ELF-1 (cell line): ENCODE measurements around the gene CALU.

Experiments used
- DNase-seq: peaks from one replicate; pipeline ENCODE4 v3.0.0-alpha.2; 2016; ENCODE audit warnings: low read depth, low spot score

The CALU gene

DNA sequence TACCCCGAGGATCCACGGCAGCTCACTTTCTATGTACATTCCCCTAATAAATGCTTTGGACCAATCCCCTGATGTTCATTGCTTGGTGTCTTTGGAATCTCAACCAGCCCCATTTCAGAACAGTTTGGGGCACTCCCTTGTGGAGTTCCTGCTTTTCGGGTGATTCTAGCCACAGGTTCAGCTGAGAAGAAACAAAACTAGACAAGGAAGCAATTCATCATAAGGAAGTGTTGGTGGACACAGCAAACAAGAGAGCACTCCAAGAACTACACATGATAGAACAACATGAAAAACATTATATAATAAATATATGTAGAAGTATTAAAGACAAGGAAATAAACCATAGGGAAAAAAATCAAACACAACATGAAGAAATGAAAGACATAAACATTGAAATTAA, 46.6 kb downstream of the CALU start:
- DNase-seq = no peak

DNA sequence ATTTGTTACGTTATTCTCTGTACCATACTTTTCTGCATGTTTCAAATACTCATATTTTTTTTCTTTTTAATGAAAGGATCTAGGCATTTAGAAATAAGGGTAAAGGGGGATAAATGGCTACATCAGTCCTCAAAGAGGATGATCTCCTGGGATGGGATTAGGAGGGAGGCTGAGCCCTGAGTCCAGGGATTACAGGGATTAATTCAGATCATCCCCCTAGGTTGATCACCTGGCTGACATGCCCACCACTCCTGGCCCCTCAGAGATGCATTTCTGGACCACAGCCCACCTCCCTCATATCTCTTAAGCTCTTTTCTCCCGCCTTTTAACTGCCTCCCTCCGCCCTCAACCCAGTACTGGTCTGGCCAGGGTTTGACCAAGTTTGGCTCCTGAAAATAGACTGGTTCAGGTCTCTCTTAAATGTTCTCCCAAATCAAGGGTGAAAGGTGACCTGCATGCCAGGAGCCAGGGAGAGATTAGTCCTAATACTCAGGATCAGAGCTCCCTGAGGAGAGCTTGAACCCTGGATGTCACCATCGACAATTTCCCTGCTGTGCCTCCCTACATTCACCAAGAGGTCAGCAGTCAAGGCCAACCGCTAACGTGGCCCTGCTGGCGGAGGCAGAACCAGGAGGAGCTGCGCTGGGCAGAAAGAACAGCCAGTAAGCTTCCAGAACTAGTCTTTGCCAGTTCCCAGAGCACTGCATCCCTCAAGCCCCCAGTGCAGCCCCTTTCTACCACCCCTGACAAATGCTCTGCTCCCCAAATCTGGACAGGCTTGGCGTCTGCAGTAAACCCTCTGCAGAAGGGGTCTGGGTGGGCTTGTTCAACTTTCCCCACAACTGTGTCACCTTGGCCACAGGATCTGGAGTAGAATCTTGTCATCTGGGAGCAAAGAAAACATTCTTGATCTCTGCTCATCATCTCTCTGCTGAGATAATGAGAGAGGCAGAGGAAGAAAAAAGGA, 49.6 kb downstream of the CALU start:
- DNase-seq = no peak

DNA sequence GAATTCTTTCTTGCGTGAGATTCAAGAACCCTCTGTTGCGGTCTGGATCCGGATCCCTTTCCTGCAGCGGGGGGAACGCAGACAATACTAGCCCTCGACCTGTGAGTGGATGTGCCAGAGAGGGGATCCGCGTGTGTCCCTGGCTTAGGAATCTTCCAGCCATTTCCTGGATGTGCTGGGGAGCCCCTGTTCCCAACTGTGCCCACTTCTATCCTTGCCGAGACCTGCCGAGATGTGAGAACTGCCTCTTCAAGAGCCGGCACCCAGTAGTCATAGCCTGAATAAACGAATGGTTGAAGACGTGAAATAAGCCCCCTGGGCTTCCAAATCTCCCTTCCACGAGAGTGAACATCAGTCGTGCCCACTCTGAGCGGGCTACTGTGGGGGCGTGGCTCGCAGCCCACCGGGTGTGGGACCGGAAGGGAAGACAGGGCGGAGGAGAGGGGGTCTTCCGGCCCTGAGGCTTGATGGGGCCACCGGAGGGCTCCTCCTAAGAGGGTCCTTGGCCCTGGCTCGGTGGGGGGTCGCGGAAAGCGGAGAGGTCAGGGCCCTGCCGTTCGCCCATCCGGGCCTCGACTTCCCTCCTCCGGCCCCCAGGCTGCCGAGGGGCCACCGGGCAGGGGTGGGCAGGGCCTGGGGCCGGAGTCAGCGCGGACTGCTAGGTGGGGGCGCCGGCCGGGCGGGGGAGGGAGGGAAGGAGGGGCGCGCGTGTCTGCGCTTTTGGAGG, 51.3 kb downstream of the CALU start:
- no peak for DNase-seq

DNA sequence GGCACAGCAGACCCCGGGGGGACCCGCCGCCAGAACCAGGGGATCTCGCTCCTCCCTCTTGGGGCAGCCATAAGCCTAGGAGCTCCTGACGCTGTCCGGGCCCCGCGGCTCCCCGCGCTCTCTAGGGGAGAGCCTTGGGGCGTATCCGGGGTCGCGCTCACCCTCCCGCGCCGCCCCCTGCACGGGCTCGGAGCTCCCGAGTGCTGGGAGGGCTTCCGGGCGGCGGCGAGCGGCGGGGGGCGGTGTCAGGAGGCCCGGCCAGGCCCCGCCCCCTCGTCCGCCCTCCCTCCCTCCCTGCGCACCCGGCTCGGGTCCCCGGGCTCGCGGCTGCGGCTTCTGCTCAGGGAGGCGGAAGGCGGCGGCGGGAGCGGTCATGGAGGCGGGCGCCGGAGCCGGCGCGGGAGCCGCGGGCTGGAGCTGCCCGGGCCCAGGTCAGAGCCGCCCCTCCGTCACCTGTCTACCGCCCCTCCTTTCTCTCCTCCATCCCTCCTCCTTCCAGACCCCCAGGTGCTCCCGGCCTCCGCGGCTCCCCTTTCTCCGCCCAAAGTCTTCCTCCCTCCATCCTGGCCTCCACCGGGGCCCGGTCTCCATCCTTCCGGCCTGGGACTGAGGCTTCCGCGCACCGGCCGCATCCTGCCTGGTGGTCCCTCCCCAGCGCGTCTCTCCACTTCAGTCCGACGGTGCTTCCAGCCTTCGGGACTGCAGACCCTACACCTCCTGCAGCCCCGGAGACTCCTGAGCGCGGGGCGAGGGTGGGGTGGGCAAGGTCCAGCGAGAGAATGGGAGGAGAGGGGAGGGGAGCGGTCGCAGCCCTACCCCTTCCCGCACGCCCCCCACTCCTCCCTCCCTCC, 52.2 kb downstream of the CALU start, which contains the start of gene CCDC136:
CCDC136 (plus strand) TSS at position 848 of the 851 bp plus-strand sequence. CDS start 444 bp downstream, outside the sequence.
- peak; percentile 60 for DNase-seq

DNA sequence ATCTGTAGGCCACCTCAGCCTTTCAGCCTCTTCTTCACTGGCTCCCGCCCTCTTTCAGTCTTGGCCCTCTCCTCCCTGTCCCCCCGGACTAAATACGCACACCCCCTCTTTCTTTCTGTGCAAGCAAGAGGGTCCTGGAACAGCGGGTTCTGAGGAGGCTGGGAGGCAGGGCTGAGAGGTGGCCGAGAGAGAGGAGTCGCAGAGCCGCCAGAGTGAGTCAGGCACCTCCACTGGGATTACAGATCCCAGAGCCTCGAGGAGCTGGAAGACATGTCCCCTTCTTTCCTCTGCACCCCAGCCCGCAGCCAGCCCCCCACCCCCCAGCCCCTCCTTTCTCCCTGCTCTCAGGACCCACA, 52.8 kb downstream of the CALU start:
- no peak for DNase-seq

DNA sequence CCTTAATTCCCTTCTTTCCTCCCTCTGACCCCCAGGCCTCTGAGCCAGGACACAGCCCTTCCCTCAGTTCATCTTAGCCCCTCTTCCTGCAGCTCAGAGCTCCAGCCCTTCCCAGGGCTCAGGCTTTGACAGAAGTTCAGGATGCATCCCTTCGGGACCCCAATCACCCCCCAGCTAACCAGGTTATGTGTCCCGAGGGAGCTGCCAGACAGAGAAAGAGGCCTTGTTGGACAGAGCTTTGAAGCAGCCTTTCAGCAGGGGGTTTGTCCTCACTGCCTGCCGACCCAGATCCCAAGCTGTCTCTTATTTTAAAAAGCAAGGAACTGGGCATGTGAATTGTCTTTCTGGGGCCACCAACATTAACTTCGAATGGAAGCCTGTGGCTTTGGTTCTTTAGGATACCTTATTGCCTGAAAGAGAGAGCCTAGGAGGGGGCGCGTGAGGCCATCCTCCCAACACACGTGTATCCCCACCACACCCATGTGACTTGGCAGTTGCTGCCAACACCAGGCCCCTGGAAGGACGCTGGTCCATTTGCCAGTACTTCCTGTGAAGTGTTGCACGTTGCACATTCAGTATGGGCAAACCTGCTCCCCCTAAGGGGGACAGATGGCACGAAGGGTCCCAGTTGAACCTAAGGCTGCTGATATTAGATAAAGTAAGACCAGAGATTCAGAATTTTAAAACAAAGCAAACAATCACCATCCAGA, 53.5 kb downstream of the CALU start:
- no peak for DNase-seq

DNA sequence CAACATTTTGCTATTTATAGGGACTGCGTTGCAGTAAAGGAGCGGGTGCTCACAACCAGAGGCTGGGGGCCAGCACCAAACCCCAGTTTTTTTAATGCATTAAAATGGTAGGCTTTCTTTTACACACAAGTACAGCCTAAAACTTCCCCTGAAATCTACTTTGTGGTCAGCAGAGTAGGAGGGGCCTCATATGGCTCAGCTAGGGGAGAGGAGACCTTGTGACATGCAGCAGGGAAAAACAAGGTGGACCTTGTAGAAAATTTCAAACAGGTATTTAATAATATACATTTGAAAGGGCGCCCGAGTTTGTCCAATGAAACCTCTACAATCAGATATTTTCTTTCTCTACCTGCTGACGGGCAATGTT, 54.0 kb downstream of the CALU start:
- DNase-seq = no peak

DNA sequence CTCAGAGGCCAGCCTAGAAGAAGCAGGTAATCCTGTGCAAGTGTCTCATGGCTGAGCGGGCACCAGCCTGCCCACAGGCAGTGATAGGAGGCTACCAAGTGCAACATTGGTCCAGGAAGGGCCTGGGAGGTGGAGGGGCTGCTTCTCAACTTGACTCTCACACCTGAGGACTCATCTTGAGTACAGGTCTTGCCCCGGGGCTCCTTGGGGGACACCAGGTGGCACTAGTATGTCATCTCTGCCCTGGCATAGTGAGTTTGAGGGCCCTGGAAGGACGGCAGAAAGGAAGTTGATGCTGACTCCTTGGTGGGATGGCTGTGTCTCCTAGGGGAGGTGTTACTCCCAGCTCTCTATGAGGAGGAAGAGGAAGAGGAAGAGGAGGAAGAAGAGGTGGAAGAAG, 54.9 kb downstream of the CALU start:
- no peak for DNase-seq

DNA sequence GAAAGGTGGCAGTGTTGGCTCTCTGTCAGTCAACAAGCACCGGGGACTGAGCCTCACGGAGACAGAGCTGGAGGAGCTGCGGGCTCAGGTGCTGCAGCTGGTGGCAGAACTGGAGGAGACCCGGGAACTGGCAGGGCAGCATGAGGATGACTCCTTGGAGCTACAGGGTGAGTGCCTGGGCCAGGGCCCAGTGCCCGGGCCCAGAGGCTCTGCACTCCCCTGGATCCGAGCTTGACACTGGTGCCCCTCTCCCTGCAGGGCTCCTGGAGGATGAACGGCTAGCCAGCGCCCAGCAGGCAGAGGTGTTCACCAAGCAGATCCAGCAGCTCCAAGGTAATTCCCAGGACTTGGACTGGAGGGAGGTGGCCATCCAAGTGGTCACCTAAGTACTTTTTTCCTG, 55.3 kb downstream of the CALU start:
- DNase-seq = no peak

DNA sequence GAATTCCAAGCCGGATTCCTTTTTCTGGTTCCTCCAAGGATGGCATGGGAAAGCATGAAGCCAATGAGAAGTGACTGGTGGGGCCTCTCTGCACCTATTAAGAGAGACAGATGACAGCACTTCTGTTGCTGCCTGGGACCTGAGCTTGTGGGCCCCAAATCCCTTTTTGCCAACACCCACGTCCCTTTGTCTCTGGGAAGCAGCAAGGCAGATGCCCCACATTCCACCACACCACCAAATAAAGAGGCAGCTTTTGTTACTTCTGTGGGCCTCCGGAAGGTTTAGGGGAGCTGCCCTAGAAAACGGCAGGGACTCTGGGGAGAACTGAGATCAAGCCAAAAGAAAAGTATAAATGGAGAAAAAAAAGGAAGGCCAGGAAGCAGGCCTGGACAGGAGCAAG, 56.0 kb downstream of the CALU start:
- DNase-seq = no peak

DNA sequence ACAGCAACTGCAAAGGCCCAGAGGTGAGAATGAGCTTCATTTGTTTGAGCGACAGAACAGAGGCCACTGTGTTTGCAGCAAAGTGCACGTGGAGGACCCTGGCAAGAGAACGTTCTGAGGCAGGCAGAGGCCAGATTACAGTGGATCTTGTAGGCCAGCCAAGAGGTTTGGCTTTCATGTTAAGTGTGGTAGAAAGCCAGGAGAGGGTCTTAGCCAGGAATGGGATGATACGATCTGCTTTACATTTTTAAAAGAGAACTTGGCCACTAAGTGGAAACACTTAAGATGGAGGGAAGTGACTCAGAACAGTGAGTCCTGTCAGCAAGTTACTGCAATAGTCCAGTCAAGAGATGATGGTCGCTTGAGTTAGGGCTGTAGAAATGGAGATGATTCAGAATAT, 57.2 kb downstream of the CALU start:
- DNase-seq = no peak

DNA sequence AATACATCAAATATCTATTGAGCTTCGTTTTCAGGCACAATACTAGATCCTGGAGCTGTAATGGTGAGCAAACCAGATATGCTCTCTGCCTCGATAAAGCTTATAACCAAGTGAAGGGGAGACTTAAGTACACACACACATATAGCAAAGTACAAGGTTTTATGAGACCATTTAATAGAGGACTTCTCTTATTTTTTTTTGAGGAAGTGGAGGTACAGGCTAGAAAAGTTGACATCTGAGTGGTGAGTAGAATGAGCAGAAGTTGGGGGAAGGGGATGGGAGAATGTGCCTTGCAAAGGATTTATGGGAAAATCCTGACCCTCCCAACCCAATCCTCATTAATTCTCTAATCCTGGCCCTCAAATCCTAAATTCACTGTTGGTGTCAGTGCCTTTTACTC, 60.3 kb downstream of the CALU start:
- no peak for DNase-seq

DNA sequence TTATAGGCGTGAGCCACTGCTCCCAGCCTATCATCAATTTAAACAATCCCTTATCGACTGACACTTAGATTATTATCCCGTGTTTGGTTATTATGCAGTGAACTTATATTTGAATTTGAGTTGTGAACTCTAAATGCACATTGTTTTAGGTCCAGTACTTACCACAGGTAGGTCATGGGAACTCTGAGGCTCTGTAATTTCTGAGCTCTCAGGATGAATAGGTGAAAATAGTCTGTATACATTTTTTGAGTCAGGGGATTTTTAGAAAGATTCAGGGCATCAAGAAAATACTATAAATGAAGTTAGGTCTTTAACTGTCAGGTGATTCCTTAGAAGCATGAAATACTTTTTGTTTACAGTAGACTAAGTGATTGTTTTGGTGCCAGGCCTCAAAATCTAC, 61.4 kb downstream of the CALU start:
- no peak for DNase-seq

DNA sequence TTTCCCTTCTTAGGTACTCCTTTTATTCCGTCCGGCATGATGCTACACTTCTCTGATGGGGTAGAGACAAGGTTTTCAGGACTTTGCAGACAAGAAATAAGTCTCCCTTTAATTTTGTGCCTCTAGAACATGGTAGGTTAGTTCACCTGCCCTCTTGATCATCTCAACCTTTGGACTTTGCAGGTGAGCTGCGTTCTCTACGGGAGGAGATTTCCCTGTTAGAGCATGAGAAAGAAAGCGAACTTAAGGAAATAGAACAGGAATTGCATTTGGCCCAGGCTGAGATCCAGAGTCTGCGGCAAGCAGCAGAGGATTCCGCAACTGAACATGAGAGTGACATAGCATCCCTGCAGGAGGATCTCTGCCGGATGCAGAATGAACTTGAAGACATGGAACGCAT, 61.8 kb downstream of the CALU start:
- no peak for DNase-seq

DNA sequence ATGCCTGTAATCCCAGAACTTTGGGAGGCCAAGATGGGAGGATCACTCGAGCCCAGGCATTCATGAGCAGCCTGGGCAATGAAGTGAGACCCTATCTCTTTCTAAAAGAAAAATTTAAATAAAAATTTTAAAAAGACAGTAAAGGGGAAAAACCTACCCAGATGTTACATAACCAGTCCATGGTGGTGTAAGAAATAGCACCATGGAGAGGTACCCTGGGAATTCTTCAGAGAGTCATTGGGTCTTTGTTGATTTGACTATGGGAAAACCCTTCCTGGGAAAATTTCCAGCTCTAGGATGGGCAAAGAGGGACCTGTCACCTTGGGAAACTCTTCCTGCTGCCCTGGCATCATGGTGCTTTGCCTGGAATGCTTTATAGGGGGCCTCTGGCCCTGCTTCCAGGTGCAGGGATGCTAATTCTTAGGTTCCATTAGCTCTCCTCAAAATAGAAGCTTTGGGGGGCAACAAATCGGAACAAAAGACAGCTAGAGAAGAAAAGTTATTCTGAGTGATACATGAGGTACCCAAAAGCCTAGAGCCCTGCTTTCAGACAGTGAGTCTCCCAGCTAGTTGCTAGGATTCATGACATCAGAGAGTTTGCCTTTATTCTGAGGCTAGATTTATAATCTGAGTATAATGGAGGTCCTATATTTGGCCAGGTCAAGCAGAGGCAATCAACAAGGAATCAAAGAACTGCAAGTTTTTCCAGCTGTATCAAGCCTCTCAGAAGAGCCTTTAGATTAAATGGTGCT, 62.7 kb downstream of the CALU start:
- no peak for DNase-seq

DNA sequence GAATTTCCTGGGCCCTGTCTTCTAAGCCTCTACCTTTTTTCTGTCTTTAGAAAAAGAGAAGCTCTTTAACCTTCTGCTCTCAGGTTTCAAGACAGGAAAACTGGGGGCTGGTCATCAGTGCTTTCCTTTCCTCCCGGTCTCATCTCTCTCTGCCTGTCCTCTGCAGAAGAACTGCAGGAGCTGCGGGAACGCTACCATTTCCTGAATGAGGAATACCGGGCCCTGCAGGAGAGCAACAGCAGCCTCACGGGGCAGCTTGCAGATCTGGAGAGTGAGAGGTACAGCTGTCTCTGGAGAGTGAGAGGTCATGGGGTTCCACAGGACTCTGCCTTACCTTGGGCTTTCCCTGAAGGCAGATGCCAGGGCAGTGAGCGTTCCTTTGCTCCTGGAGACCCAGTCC, 65.3 kb downstream of the CALU start:
- no peak for DNase-seq

DNA sequence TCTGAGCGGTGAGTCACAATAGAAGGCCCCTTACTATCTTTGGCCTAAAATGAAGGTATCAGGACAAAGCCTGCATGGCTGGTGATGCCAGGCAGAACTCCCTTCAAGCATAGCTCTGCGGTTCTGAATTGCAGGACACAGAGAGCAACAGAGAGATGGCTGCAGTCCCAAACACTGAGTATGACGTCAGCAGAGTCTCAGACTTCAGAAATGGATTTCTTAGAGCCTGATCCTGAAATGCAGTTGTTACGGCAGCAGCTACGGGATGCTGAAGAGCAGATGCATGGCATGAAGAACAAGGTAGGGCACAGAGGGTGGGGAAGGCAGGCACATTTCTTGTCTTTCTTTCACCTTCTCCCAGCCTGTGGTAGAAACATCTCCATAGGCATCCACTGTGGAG, 66.1 kb downstream of the CALU start:
- DNase-seq = no peak

DNA sequence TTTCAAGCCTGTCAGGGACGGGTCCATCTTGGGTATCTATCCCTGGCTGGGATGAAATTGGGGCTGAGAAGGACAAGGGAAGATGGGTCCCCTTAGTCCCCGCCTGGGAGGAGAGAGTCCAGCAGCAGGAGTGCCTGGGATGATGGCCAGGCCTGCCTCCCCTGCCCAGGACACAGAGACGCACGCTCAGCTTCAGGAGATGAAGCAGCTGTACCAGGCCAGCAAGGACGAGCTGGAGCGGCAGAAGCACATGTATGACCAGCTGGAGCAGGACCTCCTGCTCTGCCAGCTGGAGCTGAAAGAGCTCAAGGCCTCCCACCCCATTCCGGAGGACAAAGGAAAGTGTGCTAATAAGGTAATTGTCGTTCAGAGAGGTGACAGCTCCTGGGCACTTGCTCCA, 68.0 kb downstream of the CALU start:
- no peak for DNase-seq

DNA sequence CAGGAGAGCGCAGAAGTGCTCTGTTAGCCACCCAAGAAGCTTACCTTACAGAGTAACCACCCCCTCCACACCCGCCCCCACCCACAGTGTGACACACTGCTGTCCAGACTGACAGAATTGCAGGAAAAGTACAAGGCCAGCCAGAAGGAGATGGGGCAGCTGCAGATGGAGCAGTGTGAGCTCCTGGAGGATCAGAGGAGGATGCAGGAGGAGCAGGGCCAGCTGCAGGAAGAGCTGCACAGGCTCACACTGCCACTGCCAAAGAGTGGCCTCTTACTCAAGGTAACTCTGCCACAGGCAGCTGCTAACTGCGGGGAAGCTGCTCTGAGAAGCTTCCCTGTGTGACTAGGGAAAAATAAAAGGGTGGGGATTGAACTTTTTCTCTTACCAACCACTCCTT, 70.2 kb downstream of the CALU start:
- DNase-seq = no peak

DNA sequence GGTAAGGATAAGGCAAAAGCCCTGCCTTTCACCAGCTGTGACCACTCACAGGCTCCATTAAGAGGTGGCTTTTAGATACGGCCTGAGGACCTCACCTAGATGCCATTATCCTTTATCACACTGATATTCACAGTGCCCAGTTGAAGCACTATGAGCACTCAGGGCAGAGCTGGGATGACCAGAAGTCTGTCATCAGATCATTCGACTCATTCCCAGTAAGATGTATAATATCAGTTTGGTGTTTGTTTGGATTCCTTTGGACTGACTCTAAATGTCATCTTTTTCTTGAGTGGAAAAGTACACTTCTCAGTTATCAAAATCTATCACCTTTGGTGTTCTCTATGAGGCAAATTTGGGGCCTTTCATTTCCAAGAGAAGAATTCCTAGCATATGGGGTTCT, 71.3 kb downstream of the CALU start:
- DNase-seq = no peak

DNA sequence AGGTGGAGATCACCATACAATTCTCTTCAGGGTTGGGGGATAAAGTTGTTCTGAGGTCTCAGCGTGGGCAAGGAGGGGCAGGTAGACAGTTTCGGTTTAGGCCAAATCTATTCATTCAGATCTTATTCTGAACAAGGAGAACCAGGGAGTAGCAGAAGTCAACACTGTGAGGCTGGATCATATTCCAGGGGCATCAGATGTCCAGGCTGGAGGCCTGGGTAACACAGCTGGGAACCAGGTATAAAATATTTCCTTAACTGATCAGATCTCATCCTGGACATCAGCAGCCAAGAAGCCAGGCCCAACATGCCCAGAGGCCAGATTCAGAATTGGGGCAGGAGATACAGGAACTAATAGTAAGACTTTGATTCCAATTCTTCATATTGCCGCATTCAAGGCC, 71.8 kb downstream of the CALU start:
- no peak for DNase-seq
